Ishikawa (cell line): ENCODE data around the gene SLC38A11.

ENCODE experiments used
- CEBPB ChIP-seq: IDR thresholded peaks from 2 replicates; pipeline ENCODE4 v1.6.1; 2012
- CREB1 ChIP-seq: IDR thresholded peaks from 2 replicates; pipeline ENCODE4 v1.6.1; 2012; ENCODE audit warnings: low read depth
- EGR1 ChIP-seq: IDR thresholded peaks from 2 replicates; pipeline ENCODE4 v1.6.1; 2012
- EP300 ChIP-seq: IDR thresholded peaks from 2 replicates; pipeline ENCODE4 v1.6.1; 2012; ENCODE audit warnings: borderline replicate concordance
- FOXM1 ChIP-seq: IDR thresholded peaks from 2 replicates; pipeline ENCODE4 v1.6.1; 2012; ENCODE audit warnings: low read depth, borderline replicate concordance
- NFIC ChIP-seq: IDR thresholded peaks from 2 replicates; pipeline ENCODE4 v1.6.1; 2012
- RAD21 ChIP-seq: IDR thresholded peaks from 2 replicates; pipeline ENCODE4 v1.6.1; 2012; ENCODE audit warnings: low read depth
- TAF1 ChIP-seq: IDR thresholded peaks from 2 replicates; pipeline ENCODE4 v1.6.1; 2012; ENCODE audit warnings: low read depth, mild to moderate bottlenecking
- TCF12 ChIP-seq: IDR thresholded peaks from 2 replicates; pipeline ENCODE4 v1.6.1; 2012; ENCODE audit warnings: low read depth
- TEAD4 ChIP-seq: IDR thresholded peaks from 2 replicates; pipeline ENCODE4 v1.6.1; 2012
- YY1 ChIP-seq: IDR thresholded peaks from 2 replicates; pipeline ENCODE4 v1.6.1; 2012; ENCODE audit warnings: low read depth
- ZBTB7A ChIP-seq: IDR thresholded peaks from 2 replicates; pipeline ENCODE4 v1.6.1; 2012; ENCODE audit warnings: low read depth
- TF ChIP-seq, protein P1 (sequence below): IDR thresholded peaks from 2 replicates; pipeline ENCODE4 v1.6.1; 2012
- TF ChIP-seq, protein P2 (sequence below): IDR thresholded peaks from 2 replicates; pipeline ENCODE4 v1.6.1; 2012
- TF ChIP-seq, protein P3 (sequence below): IDR thresholded peaks from 2 replicates; pipeline ENCODE4 v1.6.1; 2012; ENCODE audit warnings: low read depth, mild to moderate bottlenecking

Gene SLC38A11

DNA sequence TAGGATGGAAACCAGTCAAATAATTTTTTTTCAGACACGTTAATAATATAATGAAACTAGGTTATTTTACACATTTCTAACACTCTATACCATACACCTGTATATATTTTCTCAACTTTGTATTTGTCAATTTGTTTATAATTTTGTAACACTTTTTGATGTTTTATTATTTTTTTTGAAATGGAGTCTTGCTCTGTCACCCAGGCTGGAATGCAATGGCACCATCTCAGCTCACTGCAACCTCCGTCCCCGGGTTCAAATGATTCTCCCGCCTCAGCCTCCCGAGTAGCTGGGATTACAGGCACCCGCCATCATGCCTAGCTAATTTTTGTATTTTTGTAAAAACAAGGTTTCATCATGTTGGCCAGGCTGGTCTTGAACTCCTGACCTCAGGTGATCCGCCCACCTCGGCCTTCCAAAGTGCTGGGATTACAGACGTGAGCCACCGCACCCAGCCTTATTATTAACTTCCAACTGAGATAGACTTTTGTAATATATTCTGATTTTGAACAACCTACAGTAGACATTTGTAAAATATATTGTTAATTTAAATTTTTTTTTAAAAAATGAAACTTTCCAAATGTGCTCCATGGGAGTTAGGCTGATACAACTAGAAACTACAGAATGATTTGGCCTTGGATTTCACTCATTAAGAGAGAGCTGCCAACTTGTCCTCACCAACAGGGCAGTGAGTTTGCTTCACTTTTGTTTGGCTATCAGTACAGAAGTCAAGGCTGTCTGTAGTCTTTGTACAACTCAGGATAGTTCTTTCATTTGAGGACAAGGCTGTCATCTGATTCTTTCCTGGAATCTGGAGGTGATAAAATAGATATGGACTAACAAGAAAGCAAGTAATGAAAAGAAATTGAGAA lies 79.8 kb downstream of the SLC38A11 start:
- TF ChIP-seq, protein P1, sequence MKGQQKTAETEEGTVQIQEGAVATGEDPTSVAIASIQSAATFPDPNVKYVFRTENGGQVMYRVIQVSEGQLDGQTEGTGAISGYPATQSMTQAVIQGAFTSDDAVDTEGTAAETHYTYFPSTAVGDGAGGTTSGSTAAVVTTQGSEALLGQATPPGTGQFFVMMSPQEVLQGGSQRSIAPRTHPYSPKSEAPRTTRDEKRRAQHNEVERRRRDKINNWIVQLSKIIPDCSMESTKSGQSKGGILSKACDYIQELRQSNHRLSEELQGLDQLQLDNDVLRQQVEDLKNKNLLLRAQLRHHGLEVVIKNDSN: no peak
- TF ChIP-seq RAD21 (no peak), TAF1 (no peak), CREB1 (no peak)
- TF ChIP-seq, protein P2, sequence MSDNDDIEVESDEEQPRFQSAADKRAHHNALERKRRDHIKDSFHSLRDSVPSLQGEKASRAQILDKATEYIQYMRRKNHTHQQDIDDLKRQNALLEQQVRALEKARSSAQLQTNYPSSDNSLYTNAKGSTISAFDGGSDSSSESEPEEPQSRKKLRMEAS: no peak

DNA sequence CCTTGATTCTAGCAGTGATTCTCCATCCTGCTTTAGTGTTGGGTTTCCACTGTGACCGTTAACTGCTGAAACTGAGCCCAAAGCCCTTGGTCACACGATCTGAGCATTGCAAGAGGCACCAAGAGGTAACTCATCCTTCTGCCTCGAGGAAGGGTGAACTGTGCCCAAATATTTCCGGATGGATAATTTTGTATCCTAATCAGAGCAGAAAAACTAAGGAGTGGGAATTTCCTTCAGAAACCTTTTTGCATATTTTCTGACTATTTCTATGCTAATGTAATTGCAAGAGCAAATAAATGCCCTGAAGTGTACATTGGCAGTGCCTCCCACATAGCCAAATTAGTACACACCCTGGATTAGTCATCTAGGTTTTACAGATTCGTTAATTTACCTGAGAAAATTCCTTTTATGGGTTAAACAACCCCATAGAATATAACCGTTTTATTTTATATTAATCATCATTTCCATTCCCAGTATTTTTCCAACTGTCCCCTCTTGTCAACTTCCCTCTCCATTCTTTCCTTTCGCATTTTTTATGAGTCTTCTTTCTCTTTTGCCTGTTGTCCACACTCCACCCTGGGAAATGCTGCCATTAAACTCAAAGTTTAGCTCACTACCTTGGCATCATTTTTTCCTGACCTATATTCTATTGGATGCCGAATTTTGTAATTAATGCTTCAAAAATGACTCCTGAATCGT lies 82.0 kb downstream of the SLC38A11 start:
- TF ChIP-seq FOXM1 (no peak), CREB1 (no peak), TAF1 (no peak)

DNA sequence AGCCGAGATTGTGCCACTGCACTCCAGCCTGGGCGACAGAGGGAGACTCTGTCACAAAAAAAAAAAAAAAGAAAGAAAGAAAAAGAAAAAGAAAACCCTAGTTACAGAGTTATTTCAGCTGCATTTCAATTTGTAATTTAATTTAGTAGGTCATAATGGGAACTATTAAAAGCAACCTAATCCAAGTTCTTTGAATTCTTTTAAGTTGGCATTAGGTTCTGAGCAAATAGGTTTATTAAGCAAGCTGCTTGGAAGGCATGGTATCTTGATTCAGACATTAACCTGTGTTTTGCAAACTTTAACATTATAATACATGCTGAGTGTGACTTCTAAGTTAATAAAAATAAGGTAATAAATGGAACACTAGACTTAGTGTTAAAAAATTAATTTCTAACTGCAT lies 83.9 kb downstream of the SLC38A11 start:
- TF ChIP-seq, protein P1: no peak
- TF ChIP-seq YY1 (no peak), NFIC (no peak), TCF12 (no peak), TEAD4 (no peak), RAD21 (no peak), CREB1 (no peak), FOXM1 (no peak), CEBPB (no peak), ZBTB7A (no peak), EP300 (no peak), EGR1 (no peak), TAF1 (no peak)
- TF ChIP-seq, protein P2: no peak
- TF ChIP-seq, protein P3, sequence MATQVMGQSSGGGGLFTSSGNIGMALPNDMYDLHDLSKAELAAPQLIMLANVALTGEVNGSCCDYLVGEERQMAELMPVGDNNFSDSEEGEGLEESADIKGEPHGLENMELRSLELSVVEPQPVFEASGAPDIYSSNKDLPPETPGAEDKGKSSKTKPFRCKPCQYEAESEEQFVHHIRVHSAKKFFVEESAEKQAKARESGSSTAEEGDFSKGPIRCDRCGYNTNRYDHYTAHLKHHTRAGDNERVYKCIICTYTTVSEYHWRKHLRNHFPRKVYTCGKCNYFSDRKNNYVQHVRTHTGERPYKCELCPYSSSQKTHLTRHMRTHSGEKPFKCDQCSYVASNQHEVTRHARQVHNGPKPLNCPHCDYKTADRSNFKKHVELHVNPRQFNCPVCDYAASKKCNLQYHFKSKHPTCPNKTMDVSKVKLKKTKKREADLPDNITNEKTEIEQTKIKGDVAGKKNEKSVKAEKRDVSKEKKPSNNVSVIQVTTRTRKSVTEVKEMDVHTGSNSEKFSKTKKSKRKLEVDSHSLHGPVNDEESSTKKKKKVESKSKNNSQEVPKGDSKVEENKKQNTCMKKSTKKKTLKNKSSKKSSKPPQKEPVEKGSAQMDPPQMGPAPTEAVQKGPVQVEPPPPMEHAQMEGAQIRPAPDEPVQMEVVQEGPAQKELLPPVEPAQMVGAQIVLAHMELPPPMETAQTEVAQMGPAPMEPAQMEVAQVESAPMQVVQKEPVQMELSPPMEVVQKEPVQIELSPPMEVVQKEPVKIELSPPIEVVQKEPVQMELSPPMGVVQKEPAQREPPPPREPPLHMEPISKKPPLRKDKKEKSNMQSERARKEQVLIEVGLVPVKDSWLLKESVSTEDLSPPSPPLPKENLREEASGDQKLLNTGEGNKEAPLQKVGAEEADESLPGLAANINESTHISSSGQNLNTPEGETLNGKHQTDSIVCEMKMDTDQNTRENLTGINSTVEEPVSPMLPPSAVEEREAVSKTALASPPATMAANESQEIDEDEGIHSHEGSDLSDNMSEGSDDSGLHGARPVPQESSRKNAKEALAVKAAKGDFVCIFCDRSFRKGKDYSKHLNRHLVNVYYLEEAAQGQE: no peak

DNA sequence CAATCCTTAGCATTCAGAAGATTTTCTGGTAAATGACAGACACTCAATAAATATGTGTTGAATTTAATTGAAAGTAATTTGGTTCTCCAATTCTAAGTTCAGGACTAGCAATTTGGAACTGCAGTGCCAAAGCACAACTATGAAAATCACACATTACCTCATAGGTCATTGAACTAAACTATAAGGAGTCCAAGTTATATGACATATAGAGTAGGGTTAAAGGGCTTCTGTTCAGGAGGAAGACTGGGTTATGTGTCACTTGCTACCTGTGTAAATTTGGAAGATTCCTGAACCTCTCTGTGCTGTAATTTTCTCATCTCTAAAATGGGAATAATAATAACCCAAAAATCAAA lies 85.9 kb downstream of the SLC38A11 start:
- TF ChIP-seq, protein P2: no peak
- TF ChIP-seq CREB1 (no peak), EGR1 (no peak), EP300 (no peak), CEBPB (no peak), TEAD4 (no peak), FOXM1 (no peak), NFIC (no peak), RAD21 (no peak), TAF1 (no peak), TCF12 (no peak), YY1 (no peak), ZBTB7A (no peak)
- TF ChIP-seq, protein P1: no peak
- TF ChIP-seq, protein P3: no peak
